ENCODE data around the gene F10.

- TF ChIP-seq EZH2phosphoT487 (IDR thresholded peaks at IDR 0.05; ENCODE audit: borderline replicate concordance) (no peak), CTCF (conservative IDR thresholded peaks at IDR 0.05; ENCODE audit: low read length) (no peak)
These were observed 22.9 kb downstream of the F10 start for GRCh38 chr13:113145496-113145895.
